ENCODE measurements around the gene ZDHHC4.
"Not testable (repeated sequence)": the region's sequence is repeated elsewhere in the genome, so short reads cannot be mapped to it uniquely, and the experiment has no call there.

Gene ZDHHC4

GRCh38 chr7:6578114-6579084 is 1.1 kb downstream of the ZDHHC4 start:
- H3K27ac ChIP-seq, result peak overlapping the region; percentile 79
- TF ChIP-seq ZFX (IDR thresholded peaks at IDR 0.05; ENCODE audit: borderline replicate concordance) (no peak), CTCF (IDR thresholded peaks at IDR 0.05) (no peak)

DNA sequence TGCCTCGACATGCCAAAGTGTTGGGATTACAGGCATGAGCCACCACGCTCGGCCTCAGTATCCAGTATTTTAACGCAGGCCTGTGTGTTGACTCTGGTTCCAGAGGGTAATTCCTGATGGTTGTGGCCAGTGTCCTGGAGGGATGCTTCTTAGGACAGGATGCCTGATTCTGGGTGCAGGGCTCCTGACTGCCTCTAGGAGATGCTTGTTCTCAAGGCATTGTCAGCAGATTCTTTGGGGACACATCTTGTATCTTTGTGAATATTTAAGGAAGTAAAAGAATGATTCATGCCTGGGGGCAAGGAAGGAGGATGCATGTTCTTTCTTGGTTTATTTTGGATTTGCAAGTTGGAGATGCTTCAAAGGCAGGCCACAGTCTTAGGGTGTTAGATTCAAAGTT is 2.2 kb downstream of the ZDHHC4 start:
- no peak for TF ChIP-seq CTCF (IDR thresholded peaks at IDR 0.05)
- TF ChIP-seq ZFX (IDR thresholded peaks at IDR 0.05; ENCODE audit: borderline replicate concordance), result no peak
- no peak overlapping the region for H3K27ac ChIP-seq

GRCh38 chr7:6585746-6586432 is 8.6 kb downstream of the ZDHHC4 start:
- H3K27ac ChIP-seq, result not testable (repeated sequence)

- H3K27ac ChIP-seq, result no peak overlapping the region
- TF ChIP-seq ZFX (IDR thresholded peaks at IDR 0.05; ENCODE audit: borderline replicate concordance) (no peak), CTCF (IDR thresholded peaks at IDR 0.05) (no peak)
These were observed 11.3 kb downstream of the ZDHHC4 start for GRCh38 chr7:6588566-6588965.

- TF ChIP-seq ZFX (IDR thresholded peaks at IDR 0.05; ENCODE audit: borderline replicate concordance), result no peak
- no peak for TF ChIP-seq CTCF (IDR thresholded peaks at IDR 0.05)
- peak overlapping the region; percentile 79 for H3K27ac ChIP-seq
These were observed 12.0 kb downstream of the ZDHHC4 start for GRCh38 chr7:6589151-6589828.

DNA sequence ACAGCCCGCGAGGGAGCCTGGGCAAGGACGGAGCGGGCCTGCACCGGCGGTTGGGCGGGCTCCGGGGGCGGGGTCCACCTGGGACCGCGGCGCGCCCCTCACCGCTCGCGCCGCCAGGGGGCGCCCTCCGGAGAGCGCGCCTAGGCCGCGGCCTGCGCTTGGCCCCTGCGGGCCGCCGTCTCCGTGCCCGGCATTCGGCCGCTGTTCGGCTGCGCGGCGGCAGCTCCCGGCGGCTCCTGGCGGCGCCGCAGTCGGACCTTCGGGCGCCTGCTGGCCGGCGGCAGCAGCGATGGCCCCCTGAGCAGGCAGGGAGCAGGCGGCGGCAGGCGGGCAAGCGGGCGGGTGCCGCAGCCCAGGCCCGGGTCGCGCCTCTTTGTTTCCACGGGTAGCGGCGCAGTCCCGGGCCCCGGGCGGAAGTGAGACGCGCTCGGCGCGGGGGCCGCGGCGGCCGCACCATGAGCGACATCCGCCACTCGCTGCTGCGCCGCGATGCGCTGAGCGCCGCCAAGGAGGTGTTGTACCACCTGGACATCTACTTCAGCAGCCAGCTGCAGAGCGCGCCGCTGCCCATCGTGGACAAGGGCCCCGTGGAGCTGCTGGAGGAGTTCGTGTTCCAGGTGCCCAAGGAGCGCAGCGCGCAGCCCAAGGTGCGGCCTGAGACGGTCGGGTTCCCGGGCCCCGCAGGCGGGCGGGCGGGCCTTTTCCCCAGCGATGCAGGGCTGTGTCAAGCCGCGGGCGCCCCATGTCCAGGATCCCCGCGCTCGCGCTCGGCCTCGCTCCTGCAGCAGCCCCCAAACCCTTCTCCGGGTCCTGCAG is 12.8 kb downstream of the ZDHHC4 start, which contains the start of gene INTS15:
INTS15 (plus strand) TSS at position 193 of the 816 bp plus-strand sequence; CDS start at position 456, 263 bp downstream.
- TF ChIP-seq CTCF (IDR thresholded peaks at IDR 0.05) (peak; percentile 99), ZFX (IDR thresholded peaks at IDR 0.05; ENCODE audit: borderline replicate concordance) (no peak)
- peak within 1 kb of the TSS; percentile 79 for H3K27ac ChIP-seq

DNA sequence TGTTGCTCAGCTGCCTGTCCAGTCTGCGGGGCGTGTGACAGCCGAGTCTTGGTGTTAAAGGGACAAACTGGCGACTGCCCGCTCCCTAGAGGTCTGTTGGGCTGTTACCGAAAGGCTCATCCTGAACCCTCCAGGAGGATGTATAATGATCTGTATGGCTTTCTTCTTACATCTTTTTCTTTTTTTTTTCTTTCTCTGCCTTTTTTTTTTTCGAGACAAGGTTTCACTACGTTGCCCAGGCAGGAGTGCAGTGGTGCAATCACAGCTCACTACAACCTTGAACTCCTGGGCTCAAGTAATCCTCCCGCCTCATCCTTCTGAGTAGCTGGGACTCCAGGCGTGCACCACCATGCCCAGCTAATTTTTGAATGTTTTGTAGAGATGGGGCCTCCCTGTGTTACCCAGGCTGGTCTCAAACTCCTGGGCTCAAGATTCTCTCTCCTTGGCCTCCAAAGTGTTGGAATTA is 13.4 kb downstream of the ZDHHC4 start:
- peak overlapping the region; percentile 79 for H3K27ac ChIP-seq

More for the DNA sequence above, 13.4 kb downstream of the ZDHHC4 start:
- no peak for TF ChIP-seq CTCF (IDR thresholded peaks at IDR 0.05)
- no peak for TF ChIP-seq ZFX (IDR thresholded peaks at IDR 0.05; ENCODE audit: borderline replicate concordance)

Measured in 22Rv1 (cell line).